Measurements from ENCODE around the gene ALB.

- TF ChIP-seq CTCF (IDR thresholded peaks at IDR 0.05) (no peak), POLR2AphosphoS5 (IDR thresholded peaks at IDR 0.05; ENCODE audit: low read depth, low read length) (no peak), REST (IDR thresholded peaks at IDR 0.05; ENCODE audit: insufficient read depth in 1 of 2, low read depth in 2 of 2, low read length in 1 of 2) (no peak)
These were observed 41.6 kb downstream of the ALB start for GRCh38 chr4:73445383-73446335.

Data from Panc1 (cell line).